ENCODE measurements around the gene ZNF512B.
"Not testable (repeated sequence)": the region's sequence is repeated elsewhere in the genome, so short reads cannot be mapped to it uniquely, and the experiment has no call there.

Gene ZNF512B, protein sequence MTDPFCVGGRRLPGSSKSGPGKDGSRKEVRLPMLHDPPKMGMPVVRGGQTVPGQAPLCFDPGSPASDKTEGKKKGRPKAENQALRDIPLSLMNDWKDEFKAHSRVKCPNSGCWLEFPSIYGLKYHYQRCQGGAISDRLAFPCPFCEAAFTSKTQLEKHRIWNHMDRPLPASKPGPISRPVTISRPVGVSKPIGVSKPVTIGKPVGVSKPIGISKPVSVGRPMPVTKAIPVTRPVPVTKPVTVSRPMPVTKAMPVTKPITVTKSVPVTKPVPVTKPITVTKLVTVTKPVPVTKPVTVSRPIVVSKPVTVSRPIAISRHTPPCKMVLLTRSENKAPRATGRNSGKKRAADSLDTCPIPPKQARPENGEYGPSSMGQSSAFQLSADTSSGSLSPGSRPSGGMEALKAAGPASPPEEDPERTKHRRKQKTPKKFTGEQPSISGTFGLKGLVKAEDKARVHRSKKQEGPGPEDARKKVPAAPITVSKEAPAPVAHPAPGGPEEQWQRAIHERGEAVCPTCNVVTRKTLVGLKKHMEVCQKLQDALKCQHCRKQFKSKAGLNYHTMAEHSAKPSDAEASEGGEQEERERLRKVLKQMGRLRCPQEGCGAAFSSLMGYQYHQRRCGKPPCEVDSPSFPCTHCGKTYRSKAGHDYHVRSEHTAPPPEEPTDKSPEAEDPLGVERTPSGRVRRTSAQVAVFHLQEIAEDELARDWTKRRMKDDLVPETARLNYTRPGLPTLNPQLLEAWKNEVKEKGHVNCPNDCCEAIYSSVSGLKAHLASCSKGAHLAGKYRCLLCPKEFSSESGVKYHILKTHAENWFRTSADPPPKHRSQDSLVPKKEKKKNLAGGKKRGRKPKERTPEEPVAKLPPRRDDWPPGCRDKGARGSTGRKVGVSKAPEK

DNA sequence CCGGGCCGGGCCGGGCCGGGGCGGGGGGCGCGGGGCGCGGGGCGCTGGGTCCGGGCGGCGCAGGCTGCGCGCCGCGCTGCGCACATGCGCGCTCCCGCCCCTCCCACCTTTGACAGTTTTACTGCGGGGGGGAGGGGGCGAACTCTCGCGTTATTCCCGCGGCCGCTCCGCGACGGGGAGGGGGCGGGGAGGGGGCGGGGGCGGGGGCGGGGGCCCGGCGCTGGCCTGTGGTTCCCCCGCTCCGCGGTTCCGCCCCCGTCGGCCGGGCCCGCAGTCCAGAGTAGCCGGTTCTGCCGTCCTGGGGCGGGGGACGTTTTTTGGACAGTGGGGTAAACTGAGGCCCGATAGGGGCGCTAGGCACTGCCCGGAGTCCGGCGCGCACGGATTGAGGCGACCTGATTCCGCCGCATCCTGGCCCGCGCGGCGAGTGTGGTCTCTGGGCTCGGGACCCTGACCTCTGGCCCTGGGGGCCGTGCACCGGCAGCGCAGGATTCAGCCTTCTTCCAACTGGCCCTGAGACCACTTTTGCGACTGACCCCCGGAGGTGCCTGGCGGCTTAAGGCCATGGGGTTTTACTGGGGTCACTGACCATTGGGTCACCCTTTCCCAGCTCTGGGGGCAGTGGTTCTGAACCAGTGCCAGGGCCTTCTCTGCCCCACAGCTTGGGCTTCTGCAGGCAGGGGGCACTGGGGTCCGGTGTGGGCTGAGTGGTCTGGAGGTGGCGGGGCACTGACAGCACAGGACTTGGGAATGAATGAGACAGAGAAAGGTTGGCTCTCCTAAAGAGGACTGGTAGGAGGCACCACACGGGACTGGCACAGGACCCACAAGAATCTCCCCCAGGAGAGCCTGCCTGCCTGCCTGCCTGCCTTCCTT is at the start of gene ZNF512B:
Gene ZNF512B, minus strand, starts transcription at position 93 of the 876 bp plus-strand sequence. CDS start 1,980 bp downstream, outside the sequence.
- DNase-seq (ENCODE audit: low spot score), result peak; percentile 86

DNA sequence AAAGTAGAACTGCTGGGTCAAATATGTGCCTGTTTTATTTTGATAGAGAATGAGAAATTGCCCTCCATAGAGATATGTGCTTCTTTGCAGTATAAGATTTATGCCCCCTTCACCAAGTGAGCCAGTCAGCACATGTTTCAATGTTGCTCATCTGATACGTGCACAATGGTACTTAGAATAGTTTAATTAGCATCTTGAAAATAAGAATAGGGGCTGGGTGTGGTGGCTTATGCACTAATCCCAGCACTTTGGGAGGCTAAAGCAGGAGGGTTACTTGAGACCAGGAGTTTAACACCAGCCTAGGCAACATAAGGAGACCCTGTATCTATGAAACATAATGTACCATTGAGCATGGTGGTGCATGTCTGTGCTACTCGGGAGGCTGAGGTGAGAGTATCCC is 45.9 kb upstream of the ZNF512B start:
- no peak for DNase-seq (ENCODE audit: low spot score)

DNA sequence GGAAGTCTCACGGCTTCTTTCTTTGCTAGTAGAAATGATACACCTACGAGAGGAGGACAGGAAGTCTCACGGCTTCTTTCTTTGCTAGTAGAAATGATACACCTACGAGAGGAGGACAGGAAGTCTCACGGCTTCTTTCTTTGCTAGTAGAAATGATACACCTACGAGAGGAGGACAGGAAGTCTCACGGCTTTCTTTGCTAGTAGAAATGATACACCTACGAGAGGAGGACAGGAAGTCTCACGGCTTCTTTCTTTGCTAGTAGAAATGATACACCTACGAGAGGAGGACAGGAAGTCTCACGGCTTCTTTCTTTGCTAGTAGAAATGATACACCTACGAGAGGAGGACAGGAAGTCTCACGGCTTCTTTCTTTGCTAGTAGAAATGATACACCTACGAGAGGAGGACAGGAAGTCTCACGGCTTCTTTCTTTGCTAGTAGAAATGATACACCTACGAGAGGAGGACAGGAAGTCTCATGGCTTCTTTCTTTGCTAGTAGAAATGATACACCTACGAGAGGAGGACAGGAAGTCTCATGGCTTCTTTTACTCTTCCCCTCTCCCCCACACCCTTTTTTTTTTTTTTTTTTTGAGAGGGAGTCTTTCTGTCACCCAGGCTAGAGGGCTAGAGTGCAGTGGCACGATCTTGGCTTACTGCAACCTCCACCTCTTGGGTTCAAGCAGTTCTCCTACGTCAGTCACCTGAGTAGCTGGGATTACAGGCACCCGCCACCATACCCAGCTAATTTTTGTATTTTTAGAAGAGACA is 42.8 kb upstream of the ZNF512B start:
- DNase-seq (ENCODE audit: low spot score), result not testable (repeated sequence)

DNA sequence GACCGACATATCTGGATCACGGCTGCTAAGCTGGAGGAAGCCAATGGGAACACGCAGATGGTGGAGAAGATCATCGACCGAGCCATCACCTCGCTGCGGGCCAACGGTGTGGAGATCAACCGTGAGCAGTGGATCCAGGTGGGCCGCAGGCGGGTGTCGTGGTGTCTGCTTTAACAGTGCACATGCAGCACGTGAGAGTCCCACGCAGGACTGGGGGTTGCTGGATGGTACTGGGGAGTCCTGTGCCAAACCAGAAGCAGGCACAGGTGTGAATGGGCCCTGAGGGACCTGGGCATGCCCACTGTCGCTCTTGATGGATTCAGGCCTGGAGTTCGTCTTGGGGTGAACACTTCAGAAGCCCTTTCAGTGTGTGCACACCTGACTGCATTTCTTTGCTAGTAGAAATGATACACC is 41.6 kb upstream of the ZNF512B start:
- no peak for DNase-seq (ENCODE audit: low spot score)

DNA sequence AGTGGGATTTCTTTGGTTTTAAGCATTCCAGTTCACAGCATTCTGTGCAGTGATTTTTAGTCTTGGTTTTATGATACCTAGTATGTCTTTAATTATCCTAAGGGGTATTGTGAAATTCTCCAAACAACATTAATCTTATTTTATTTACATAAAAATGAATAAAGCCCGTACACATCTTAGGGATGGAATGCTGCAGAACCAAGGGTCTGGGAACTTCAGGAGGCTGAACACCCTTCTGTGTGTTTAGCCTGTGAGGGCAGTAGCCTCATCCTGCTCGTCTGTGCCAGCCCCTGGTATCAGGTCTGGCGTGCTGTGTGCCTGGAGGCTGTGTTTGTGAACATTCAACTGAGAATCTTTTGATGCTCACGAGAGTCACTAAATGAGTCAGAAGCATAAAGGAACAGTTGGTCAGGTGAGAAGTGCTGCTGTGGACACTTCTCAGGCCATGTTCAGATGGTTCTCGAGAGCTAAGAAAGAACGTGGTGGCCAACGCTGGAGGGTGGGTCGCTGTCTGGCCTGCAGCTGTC is 41.0 kb upstream of the ZNF512B start:
- no peak for DNase-seq (ENCODE audit: low spot score)

DNA sequence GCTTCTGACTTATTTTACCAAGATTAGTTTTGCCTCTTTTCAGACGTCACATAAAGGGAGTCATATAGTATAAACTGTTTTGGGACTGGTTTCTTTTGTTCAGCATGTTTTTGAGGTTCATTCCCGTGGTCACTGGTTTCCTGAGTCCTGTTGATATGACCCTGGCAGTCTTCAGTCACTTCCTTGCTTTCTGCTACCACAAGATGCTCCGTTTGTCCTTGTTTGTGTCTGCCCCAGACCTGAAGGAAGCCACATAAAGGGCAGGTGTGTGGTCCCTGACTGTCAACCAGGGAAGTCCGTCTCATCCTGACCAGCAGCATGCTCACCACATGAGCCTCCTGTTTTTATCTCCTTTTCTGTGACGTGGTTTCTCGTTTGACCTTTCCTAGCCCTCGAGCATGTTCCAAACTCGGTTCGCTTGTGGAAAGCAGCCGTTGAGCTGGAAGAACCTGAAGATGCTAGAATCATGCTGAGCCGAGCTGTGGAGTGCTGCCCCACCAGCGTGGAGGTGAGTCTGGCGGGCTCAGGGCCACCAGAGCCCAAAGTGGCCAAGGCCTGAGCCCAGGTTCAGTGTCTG is 40.2 kb upstream of the ZNF512B start:
- no peak for DNase-seq (ENCODE audit: low spot score)

DNA sequence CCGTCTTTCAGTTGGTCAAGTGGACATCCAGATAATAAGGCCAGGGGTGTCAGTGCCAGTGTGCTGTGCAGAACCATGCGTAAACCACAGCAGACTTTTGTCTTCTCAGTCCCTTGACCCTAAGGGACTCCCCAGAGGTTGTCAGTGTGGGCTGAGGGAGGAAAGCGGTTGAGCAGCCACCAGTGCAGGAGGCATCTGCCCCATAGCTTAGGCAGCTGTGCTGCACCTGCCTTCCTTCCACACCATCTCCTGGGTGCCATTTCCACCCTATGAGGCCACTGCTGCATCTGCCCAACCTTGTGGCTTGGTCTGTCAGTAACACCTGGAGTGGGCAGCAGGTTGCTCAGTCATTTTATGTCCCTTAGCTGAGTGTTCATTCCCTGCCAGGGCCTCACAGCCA is 37.2 kb upstream of the ZNF512B start:
- no peak for DNase-seq (ENCODE audit: low spot score)

DNA sequence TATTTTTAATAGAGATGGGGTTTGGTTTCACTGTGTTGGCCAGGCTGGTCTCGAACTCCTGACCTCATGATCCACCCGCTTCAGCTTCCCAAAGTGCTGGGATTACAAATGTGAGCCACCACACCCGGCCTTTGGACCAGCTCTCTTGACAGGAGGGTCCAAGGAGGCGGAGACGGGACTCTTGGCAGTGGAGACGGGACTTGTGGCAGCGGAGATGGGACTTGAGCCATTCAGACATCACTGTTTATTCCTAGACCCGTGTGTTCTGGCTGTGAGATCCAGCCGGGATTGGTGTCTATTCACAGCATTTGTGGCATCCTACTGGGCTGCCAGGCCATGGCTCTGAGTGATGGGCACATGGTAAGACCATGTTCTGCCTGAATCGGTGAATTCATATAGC is 36.8 kb upstream of the ZNF512B start:
- DNase-seq (ENCODE audit: low spot score), result no peak

DNA sequence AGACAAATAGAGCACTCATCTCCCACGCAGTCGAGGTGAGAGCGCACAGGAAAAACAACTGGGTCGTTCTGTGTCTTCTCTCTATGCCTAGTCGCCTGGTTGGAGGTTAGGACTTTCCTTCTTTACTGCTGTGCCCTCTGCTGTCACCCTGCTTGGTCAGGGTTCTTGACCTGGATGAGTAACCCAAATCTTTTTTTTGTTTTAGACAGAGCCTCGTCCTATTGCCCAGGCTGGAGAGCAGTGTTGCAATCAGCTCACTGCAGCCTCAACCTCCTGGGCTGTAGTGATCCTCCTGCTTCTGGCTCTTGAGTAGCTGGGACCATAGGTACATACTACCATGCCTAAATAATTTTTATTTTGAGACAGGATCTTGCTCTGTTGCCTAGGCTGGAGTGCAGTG is 35.7 kb upstream of the ZNF512B start:
- DNase-seq (ENCODE audit: low spot score), result no peak

DNA sequence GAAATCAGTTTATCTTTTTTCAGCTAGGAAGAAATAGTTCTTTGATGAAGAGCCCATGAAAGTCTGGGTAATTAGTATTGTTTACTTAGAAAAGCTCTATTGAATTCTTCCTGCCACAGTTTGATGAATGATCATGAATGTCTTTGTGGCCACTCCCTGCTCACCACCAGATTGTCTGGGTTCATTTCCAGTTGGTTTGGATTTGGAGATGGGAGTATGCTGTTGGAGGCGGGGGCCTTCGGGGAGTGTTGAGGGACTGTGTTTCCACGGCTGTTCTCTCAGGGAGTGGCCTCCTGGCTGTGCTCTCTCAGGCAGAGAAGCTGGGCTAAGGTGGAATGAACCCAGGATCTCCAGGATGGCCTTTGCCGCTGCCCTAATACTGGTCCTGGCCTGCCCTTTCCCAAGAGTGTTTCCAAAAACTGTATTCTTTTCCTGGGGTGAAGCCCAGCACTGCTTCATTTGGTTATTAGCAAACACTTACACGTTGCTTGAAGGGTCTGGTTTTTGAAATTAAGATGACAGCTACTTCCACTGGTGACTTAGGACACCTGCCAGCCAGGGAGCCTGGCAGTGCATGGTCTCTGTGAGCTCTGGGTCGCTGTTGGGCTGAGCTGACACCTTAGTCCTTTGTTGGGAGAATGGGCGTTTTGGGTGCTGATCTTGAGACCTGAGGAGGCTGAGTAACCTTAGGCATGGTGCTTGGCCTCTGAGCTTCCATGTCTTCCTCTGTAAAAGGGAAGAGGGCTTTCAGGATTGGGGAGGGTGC is 34.4 kb upstream of the ZNF512B start:
- no peak for DNase-seq (ENCODE audit: low spot score)

DNA sequence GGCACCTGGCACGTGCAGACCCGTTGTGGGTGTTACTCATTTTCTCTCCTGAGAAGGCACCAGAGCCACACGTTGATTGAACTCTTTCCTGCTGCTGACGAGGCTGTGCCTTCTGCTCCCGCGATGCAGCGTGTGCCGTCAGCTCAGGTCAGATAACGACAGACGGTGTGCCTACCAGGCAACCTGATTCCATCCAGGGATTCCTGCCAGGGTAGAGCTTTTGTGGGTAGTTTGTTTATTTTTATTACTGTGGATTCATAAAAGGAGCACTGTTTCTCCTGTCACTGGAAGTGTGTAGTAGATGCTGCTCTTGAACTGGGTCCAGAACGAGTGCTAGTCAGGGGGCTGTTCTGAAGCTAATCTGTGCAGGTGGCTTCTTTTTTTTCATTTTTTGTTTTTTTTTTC is 31.9 kb upstream of the ZNF512B start:
- no peak for DNase-seq (ENCODE audit: low spot score)

DNA sequence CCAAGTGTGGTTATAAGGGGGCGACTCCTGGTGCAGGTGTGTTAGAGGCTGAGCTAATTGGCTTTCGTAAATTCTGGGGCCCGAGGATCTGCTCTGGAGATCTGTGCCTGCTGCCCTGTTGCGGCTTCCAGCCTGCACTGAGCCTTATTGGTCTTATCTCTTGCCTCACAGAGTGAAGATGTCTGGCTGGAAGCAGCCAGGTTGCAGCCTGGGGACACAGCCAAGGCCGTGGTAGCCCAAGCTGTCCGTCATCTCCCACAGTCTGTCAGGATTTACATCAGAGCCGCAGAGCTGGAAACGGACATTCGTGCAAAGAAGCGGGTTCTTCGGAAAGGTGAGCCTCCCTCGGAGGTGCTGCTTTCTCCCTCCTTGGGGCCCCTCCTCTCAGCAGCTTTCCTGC is 31.2 kb upstream of the ZNF512B start:
- DNase-seq (ENCODE audit: low spot score), result no peak

DNA sequence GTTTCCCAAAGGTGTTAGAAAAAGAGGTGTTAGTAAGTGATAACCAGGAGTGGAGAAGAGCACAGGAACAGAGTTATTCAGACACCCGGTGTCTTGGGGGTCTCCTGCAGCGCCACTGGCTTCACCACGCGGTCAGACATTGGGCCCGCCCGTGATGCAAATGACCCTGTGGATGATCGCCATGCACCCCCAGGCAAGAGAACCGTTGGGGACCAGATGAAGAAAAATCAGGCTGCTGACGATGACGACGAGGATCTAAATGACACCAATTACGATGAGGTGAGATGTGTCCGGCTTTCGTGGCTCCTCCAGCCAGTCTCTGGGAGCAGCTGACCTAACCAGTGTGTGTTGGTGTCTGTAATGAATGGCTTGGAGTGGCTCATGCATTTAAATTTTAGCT is 13.2 kb upstream of the ZNF512B start:
- DNase-seq (ENCODE audit: low spot score), result no peak

DNA sequence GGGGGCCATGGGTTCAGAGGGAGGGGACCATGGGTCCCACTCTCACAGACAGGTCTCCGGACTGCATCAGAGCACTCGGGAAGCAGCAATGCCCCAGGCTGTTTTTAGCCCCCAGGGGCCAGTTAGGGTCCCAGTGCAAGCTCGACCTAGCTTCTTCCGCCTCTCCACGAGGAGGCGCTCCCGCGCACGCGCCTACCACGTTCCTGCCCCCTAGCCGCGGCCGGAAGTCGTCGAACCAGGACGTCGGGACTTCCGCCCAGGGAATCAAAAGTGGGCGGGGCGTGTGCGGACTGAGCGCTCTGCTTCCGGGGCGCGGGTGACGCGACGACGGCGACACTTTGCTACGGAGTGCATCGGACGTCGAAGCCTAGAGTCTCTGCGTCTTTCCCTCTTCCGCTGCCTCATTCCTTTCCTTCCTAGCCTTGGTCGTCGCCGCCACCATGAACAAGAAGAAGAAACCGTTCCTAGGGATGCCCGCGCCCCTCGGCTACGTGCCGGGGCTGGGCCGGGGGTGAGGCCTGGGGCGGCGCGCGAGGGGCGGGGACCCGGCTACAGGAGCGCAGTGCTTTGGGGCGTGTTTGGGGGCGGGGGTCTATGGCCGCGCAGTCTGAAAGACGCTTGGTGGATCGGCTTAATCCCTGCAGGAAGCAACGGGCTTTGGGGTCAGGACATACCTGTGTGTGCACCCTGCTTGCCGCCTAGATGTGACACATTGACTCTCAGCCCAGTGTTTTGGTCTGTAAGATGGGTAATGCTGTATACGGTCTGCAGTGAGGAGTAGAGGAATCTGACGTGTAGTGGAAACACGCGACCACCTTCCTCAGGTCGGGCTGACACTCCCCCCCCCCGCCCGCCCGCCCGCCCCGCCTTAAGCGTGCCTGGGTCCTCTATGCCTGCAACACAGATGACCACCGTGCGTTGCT is 11.3 kb upstream of the ZNF512B start, which contains the start of gene PRPF6:
Gene PRPF6, plus strand, starts transcription at position 327 of the 923 bp plus-strand sequence. Its CDS starts 114 bp downstream, at position 441.
- DNase-seq (ENCODE audit: low spot score), result peak; percentile 93

DNA sequence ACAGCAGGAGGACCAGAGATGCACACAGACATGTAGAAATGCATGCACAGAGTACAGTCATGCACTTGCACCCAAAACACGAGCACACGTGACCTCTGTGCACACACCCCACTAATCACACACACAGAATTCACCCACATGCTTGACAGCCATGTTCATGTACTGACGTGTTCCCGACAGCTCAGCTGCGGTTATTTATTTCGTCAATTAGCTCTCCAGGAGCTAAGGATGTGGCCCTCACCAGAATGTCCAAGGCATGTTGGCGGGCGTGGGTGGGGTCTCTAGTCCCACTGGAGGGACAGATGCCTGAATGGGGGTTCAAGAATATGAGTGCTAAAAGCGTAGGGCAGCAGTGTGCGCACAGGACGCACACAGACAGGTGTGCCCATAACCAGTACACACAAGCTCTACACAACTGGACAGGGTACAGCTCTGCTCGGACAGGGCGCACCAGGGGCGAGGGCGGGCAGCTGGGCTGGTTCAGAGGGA is 10.6 kb upstream of the ZNF512B start:
- DNase-seq (ENCODE audit: low spot score), result no peak

DNA sequence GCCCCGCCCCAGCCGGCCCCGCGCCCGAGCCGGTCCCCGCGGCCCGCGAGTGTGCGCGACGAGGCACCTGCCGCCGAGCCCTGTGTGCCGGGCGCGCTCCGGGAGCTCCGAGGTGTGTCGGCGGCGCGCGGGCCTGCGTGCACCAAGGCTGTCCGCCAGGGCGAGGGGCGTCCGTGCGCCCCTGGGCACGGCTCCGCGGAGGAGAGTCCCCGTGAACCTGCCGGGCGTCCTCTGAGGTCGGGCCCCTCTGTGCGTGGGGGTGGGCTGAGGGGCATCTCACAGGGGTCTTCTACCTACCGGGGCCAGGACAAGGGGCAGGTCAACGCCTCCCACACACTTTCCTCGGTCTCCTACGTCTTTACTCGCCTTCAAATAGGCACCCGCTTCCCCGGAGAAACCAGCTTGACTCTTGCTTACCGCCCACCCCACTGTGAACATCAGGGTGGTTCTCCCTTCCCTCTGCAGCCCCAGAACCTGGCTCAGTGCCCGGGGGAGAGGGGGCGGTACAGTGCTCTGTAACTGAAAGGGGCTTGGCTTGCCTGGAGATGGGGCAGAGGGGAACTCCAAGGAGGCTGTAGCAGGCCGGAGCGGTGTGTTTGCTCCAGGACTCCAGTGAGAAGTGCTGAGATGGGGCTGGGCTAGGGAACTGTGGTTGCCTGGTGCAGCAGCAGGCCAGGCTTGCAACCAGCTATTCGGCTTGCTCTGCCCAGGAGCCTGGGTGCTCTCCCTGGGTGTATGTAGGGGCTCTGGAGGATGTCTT is 10.0 kb upstream of the ZNF512B start, which contains the start of gene SAMD10:
Gene SAMD10, minus strand, starts transcription at position 86 of the 760 bp plus-strand sequence. CDS start 175 bp downstream, outside the sequence.
- DNase-seq (ENCODE audit: low spot score), result no peak

DNA sequence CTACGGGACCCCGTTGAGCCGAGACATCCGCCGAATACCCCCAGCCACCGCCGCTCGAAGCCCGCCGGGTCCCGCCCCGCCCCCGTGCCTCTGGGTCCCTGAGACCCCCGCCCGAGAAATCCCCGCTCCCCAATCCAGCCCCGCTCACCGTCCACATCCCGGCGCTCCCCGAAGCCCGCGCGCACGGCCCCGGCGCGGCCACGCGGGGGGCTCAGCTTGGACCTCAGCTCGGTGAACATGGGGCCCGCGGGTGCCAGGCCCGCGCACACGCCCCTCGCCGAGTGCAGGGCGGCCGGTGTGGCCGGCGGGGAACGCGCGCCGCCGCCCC is 9.5 kb upstream of the ZNF512B start:
- DNase-seq (ENCODE audit: low spot score), result no peak

Data from left forelimb (tissue), 1 donor.